Coronary artery (tissue), 2 donors: ENCODE measurements around the gene KRTAP19-8.

Experiments
- DNase-seq: peaks from one replicate; pipeline ENCODE4 v3.0.0-alpha.2; 2017; ENCODE audit warnings: low spot score
- H3K27ac ChIP-seq, 2 donors: fragments of 200-600 bp; sonication (generic); one replicate each; pipeline ENCODE4 v1.5.1; 2016 to 2019
- H3K4me3 ChIP-seq: fragments of 200-600 bp; sonication (generic); 2 replicates; pipeline ENCODE4 v1.5.1; 2016; ENCODE audit warnings: mild to moderate bottlenecking, moderate library complexity
- TF ChIP-seq, protein P1 (sequence below): fragments of 200-600 bp; sonication (generic); IDR thresholded peaks from one replicate; pipeline ENCODE4 v1.5.1; 2019; ENCODE audit warnings: antibody characterized with exemption

Gene KRTAP19-8

GRCh38 chr21:30994932-30995331 is 43.3 kb downstream of the KRTAP19-8 start:
- H3K27ac ChIP-seq, result no peak overlapping the region

DNA sequence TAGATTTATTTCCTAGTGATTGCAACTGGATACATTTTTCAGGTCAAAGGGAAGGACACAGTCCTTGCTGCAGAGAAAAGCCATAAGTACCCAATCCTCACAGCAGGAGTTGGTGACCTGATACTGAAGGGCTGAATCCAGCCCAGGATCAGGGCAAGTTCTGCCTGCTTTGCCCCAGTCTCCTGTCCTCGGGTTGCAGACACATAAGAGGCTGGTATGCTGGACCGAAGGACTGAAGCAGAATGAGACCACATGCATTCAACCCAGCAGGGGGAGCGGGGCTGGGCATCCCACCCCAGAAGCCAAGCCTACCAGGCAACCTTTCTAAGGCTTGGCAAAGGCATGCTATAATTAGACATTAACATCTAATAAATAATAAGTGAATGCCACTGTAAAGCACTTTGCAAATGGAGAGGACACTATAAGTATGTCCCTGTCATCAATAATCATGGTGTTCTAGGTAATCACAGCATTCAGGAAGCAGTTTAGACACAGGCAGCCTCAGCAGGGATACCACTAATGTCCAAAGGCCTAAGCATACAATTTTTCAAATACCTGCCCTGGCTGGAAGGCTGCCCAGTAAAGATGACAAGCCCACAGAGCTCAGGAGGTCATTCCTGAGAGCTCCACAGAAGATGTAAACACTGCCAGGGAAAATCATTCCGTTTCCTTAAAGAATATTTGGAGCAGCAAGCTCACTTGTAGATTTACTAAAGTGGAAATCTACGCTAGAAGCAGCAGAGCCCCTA is 47.6 kb downstream of the KRTAP19-8 start:
- no peak overlapping the region for H3K4me3 ChIP-seq
- TF ChIP-seq, protein P1, sequence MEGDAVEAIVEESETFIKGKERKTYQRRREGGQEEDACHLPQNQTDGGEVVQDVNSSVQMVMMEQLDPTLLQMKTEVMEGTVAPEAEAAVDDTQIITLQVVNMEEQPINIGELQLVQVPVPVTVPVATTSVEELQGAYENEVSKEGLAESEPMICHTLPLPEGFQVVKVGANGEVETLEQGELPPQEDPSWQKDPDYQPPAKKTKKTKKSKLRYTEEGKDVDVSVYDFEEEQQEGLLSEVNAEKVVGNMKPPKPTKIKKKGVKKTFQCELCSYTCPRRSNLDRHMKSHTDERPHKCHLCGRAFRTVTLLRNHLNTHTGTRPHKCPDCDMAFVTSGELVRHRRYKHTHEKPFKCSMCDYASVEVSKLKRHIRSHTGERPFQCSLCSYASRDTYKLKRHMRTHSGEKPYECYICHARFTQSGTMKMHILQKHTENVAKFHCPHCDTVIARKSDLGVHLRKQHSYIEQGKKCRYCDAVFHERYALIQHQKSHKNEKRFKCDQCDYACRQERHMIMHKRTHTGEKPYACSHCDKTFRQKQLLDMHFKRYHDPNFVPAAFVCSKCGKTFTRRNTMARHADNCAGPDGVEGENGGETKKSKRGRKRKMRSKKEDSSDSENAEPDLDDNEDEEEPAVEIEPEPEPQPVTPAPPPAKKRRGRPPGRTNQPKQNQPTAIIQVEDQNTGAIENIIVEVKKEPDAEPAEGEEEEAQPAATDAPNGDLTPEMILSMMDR, result no peak
- no peak for DNase-seq
- H3K27ac ChIP-seq, result no peak overlapping the region

More at GRCh38 chr21:30994932-30995331, 43.3 kb downstream of the KRTAP19-8 start:
- TF ChIP-seq, protein P1, result no peak
- no peak overlapping the region for H3K4me3 ChIP-seq
- DNase-seq, result no peak

GRCh38 chr21:30988706-30989105 is 49.6 kb downstream of the KRTAP19-8 start:
- H3K27ac ChIP-seq, result no peak overlapping the region
- DNase-seq, result no peak
- TF ChIP-seq, protein P1, result no peak

More at GRCh38 chr21:30988706-30989105, 49.6 kb downstream of the KRTAP19-8 start:
- H3K4me3 ChIP-seq, result no peak overlapping the region
